WERI-Rb-1 (cell line): ENCODE data around the gene TAB3.

Experiments
- DNase-seq: peaks from one replicate; pipeline ENCODE4 v3.0.0-alpha.2; 2020
- H3K27ac ChIP-seq: fragments of 250-450 bp; sonication (Bioruptor Pico); 2 replicates; pipeline ENCODE4 v1.5.1; 2020; ENCODE audit warnings: mild to moderate bottlenecking, moderate library complexity
- H3K27me3 ChIP-seq: fragments of 250-450 bp; sonication (Bioruptor Pico); 2 replicates; pipeline ENCODE4 v1.5.1; 2021; ENCODE audit warnings: mild to moderate bottlenecking, low read depth, moderate library complexity; ENCODE audit not compliant: insufficient read depth, severe bottlenecking
- H3K36me3 ChIP-seq: fragments of 250-450 bp; sonication (Bioruptor Pico); 2 replicates; pipeline ENCODE4 v1.5.1; 2020; ENCODE audit warnings: mild to moderate bottlenecking, moderate library complexity
- H3K4me3 ChIP-seq: 2 replicates; pipeline ENCODE4 v1.5.1; 2011; ENCODE audit warnings: low read depth, mild to moderate bottlenecking, control low read depth, low read length
- H3K9me3 ChIP-seq: fragments of 250-450 bp; sonication (Bioruptor Pico); 2 replicates; pipeline ENCODE4 v1.5.1; 2021; ENCODE audit warnings: mild to moderate bottlenecking, moderate library complexity; ENCODE audit not compliant: severe bottlenecking
- TF ChIP-seq, protein P1 (sequence below): IDR thresholded peaks from 2 replicates; pipeline ENCODE4 v1.5.1; 2011; ENCODE audit warnings: low read depth, mild to moderate bottlenecking, control low read depth, inconsistent platforms, low read length

TAB3 gene

DNA sequence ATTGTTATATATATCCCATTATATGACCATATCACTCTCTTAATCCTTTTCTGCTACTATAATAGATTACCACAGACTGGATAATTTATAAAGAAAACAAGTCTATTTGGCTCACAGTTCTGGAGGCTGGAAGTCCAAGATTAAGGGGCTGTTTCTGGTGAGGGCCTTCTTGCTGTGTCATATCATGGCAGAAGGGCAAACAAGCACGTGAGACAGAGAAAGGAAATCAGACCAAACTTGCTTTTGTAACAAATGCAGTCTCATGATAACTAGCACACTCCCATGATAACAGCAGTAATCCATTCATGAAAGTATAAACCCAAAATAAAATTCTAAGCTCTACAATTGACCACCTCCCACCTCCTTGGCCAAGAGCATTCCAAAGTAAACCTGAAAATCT is 16.3 kb upstream of the TAB3 start:
- Histone ChIP-seq H3K4me3 (no peak overlapping the region), H3K27me3 (no peaks in the 10 kb centered on the region), H3K36me3 (no peaks in the 10 kb centered on the region), H3K27ac (no peak overlapping the region), H3K9me3 (peaks cover 5% of the 10 kb centered on the region)
- DNase-seq = no peak
- TF ChIP-seq, protein P1, sequence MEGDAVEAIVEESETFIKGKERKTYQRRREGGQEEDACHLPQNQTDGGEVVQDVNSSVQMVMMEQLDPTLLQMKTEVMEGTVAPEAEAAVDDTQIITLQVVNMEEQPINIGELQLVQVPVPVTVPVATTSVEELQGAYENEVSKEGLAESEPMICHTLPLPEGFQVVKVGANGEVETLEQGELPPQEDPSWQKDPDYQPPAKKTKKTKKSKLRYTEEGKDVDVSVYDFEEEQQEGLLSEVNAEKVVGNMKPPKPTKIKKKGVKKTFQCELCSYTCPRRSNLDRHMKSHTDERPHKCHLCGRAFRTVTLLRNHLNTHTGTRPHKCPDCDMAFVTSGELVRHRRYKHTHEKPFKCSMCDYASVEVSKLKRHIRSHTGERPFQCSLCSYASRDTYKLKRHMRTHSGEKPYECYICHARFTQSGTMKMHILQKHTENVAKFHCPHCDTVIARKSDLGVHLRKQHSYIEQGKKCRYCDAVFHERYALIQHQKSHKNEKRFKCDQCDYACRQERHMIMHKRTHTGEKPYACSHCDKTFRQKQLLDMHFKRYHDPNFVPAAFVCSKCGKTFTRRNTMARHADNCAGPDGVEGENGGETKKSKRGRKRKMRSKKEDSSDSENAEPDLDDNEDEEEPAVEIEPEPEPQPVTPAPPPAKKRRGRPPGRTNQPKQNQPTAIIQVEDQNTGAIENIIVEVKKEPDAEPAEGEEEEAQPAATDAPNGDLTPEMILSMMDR = no peak

DNA sequence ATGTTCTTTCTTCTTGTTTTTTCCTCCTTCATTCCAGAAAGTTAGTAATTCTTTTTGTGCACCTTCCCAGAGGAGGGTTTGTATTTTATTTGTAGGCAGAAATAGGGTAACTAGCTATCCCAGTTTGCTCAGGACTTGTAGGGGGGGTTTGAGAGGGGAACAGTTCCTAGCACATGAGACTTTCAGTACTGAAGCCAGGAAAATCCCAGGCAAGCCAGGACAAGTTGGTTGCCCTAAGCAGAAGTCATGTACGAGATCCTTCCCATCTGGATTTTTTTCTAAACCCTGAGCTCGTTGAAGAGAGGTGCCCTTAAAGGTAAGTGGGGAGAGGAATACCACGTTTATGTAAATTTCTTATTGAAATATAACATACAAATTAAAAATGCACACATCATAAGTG is 15.6 kb upstream of the TAB3 start:
- peak overlapping the region; percentile 25; the same call in 1 of the 2 replicates for H3K27ac ChIP-seq
- peak; percentile 39 for DNase-seq
- H3K9me3 ChIP-seq = peaks cover 5% of the 10 kb centered on the region
- TF ChIP-seq, protein P1 = no peak
- H3K36me3 ChIP-seq = no peaks in the 10 kb centered on the region
- H3K4me3 ChIP-seq = no peak overlapping the region
- no peaks in the 10 kb centered on the region for H3K27me3 ChIP-seq

DNA sequence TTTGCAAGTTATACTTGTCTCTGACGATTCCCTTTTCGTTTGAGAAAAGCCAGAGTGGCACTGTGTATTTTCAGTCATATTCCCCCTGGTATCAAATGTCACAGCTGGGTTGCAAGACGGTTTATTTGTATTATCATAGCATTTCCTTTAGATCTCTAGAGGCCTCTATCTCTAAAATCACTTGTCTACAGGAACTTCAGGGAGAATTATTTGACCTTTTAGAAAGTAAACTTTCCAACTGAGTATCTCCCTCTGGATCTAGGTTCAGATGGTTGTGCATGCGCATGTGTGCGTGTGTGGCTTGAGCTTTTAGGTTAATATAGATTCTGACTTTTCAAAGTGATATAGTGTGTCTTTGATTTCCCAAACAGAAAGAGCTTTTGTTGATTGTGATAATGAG is 15.1 kb upstream of the TAB3 start:
- Histone ChIP-seq H3K4me3 (no peak overlapping the region), H3K27ac (peak overlapping the region; percentile 25; the same call in 1 of the 2 replicates), H3K9me3 (peaks cover 5% of the 10 kb centered on the region), H3K36me3 (no peaks in the 10 kb centered on the region), H3K27me3 (no peaks in the 10 kb centered on the region)
- TF ChIP-seq, protein P1 = no peak
- no peak for DNase-seq

DNA sequence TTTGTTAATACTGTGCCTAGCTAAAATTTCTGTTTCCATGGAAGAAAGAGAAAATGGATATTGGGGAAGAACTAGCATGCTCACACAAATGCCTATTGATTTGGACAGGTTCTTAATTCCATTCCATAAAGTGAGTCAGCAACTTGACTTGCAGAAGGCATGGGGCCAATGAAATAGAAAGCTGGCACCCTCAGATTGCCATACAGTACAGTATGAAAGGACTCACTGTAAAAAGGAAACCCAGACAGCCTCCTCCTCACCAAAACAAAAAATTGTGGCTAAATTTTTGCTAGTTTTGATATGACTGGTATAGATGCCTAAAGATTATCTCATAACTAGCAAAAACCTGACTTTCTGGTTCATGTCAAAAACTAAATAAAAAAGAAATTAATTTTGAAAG is 11.2 kb upstream of the TAB3 start:
- no peaks in the 10 kb centered on the region for H3K27me3 ChIP-seq
- H3K36me3 ChIP-seq = no peaks in the 10 kb centered on the region
- no peak overlapping the region for H3K27ac ChIP-seq
- no peak overlapping the region for H3K4me3 ChIP-seq
- H3K9me3 ChIP-seq = peaks cover under 1% of the 10 kb centered on the region
- DNase-seq = no peak
- TF ChIP-seq, protein P1 = no peak

DNA sequence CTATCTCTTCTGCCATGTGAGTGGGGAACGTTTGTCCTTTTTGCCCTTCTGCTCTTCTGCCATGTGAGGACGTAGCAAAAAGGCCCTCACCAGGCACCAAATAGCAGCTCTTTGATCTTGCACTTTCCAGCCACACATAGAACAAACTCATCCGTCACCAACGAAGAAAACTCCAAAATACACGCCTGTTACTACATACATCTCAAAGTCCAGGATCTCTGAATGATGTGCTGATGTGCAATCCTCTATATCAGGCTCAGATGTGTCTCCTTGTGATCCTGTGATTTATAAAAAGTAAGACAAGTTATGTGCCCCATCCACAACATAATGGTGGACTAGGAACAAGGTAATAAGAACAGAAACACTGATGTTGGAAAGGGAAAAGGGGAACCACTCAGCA is 9.8 kb upstream of the TAB3 start:
- H3K27me3 ChIP-seq = no peaks in the 10 kb centered on the region

DNA sequence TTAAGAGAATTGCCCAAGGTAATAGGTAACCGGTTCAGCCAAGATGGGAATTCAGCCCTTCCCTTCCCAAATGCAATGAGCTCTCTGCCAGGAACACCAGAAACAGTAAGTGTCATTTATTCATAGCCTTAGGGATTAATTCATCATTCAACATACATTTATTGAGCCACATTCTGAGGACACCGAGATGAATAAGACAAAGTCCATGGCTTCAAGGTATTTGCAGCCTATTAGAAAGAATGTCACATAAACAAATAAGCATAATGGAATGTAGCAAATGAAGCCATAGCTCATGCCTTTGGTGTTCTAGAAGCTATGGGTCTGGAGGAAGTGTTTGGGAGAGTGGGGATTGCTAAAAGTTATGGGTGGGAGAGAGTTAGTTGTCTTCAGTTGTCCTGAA is 6.3 kb upstream of the TAB3 start:
- H3K27ac ChIP-seq = no peak overlapping the region
- TF ChIP-seq, protein P1 = no peak

More for the DNA sequence above, 9.8 kb upstream of the TAB3 start:
- DNase-seq = no peak
- Histone ChIP-seq H3K27ac (no peak overlapping the region), H3K4me3 (no peak overlapping the region), H3K9me3 (no peaks in the 10 kb centered on the region), H3K36me3 (no peaks in the 10 kb centered on the region)
- TF ChIP-seq, protein P1 = no peak

More for the DNA sequence above, 6.3 kb upstream of the TAB3 start:
- Histone ChIP-seq H3K4me3 (no peak overlapping the region), H3K9me3 (no peaks in the 10 kb centered on the region), H3K27me3 (no peaks in the 10 kb centered on the region), H3K36me3 (no peaks in the 10 kb centered on the region)
- no peak for DNase-seq
